ENCODE measurements around the gene GP1BB. TPM values are rescaled to one million over a fixed set of nuclear protein-coding genes. Genes with fewer than 3 reads are reported as not detected.

The GP1BB gene
- total and polyA plus RNA-seq, 10 of the 15 experiments (the other 5 are each of a cell fraction or from before 2014, with no cell fraction given) = 0.05 to 0.28 (median 0.28) TPM; not detected in 7

- no peak overlapping the region for H3K4me2 ChIP-seq (ENCODE audit: control insufficient read depth, insufficient read depth)
- no peak overlapping the region for H3K4me3 ChIP-seq
- H3K9ac ChIP-seq (ENCODE audit: control insufficient read depth, insufficient read depth, low read length) = no peak overlapping the region
- no peaks in the 10 kb centered on the region for H4K20me1 ChIP-seq (ENCODE audit: control insufficient read depth, insufficient read depth)
- DNase-seq (ENCODE audit: low read depth, low spot score) = no peak
- ATAC-seq = no peak
- ChIA-PET POLR2A (no interaction called here), CTCF (no interaction called here), RAD21 (ENCODE audit: unreplicated experiment) (no interaction called here), SMC1A (ENCODE audit: uncharacterized antibody, unreplicated experiment) (no interaction called here)
- no peak overlapping the region for H2AFZ ChIP-seq (ENCODE audit: control insufficient read depth, low read depth, low read length)
- 38% methylated on average over 14 of the region's 14 CpGs for WGBS (ENCODE audit: insufficient coverage, insufficient replicate concordance, low lambda C conversion rate, missing lambda C conversion rate)
- no peaks in the 10 kb centered on the region for H3K79me2 ChIP-seq (ENCODE audit: control insufficient read depth, insufficient read depth, low read length)
- FAIRE-seq = no peak
- no peaks in the 10 kb centered on the region; a peak in 2 of 4 replicates for H3K27me3 ChIP-seq (replicated peaks in 1 of 2; ENCODE audit: control insufficient read depth in 2 of 2, insufficient read depth in 2 of 2, low read length in 1 of 2)
- TF ChIP-seq SMAD1 (IDR thresholded peaks at IDR 0.05; ENCODE audit: low read depth, partially characterized antibody) (no peak), RELA (IDR thresholded peaks at IDR 0.05; ENCODE audit: borderline replicate concordance, partially characterized antibody) (no peak), MLLT1 (IDR thresholded peaks at IDR 0.05) (no peak), SREBF2 (IDR thresholded peaks at IDR 0.05; ENCODE audit: low read length) (no peak), ZBED1 (IDR thresholded peaks at IDR 0.05; ENCODE audit: borderline replicate concordance) (no peak), CEBPB (IDR thresholded peaks at IDR 0.05; ENCODE audit: borderline replicate concordance in 1 of 2, low read depth in 2 of 2, low read length in 2 of 2) (no peak)
- H3K4me1 ChIP-seq (ENCODE audit: control insufficient read depth, insufficient read depth, low read length) = no peaks in the 10 kb centered on the region
- intact Hi-C loops (cut with micrococcal nuclease; ENCODE audit: unreplicated experiment) (no loop called here), in situ Hi-C loops (cut with MboI) (no loop called here)
- no TSS peak for BruUV-seq (replicated peaks)
- H3K27ac ChIP-seq (ENCODE audit: control insufficient read depth, insufficient read depth) = no peak overlapping the region
- H3K36me3 ChIP-seq (ENCODE audit: control insufficient read depth in 2 of 2, insufficient read depth in 2 of 2, low read length in 1 of 2) = no peaks in the 10 kb centered on the region
- no peaks in the 10 kb centered on the region for H3K9me3 ChIP-seq (replicated peaks; ENCODE audit: control insufficient read depth, insufficient read depth, low read length)
These were observed 18.0 kb upstream of the GP1BB start for GRCh38 chr22:19705181-19705934.
